Urothelium cell line (cell line): ENCODE measurements around the gene RRP12.
"Not testable (repeated sequence)": the region's sequence is repeated elsewhere in the genome, so short reads cannot be mapped to it uniquely, and the experiment has no call there.

Experiments
- DNase-seq: peaks from one replicate; pipeline ENCODE4 v3.0.0; 2011; ENCODE audit warnings: low spot score, mixed read lengths
- FAIRE-seq: peaks from 2 replicates; lab custom pipeline; 2011; peaks lifted over from hg19 to GRCh38; lab: Jason Lieb, UNC

The RRP12 gene

GRCh38 chr10:97367126-97367649, 34.0 kb downstream of the RRP12 start:
- DNase-seq, result no peak
- no peak for FAIRE-seq

GRCh38 chr10:97366572-97366971, 34.6 kb downstream of the RRP12 start:
- DNase-seq (no peak), FAIRE-seq (no peak)

- DNase-seq, result no peak
- no peak for FAIRE-seq
Observed at GRCh38 chr10:97365761-97366351, 35.3 kb downstream of the RRP12 start.

GRCh38 chr10:97363071-97363470, 38.1 kb downstream of the RRP12 start:
- FAIRE-seq, result no peak
- no peak for DNase-seq

GRCh38 chr10:97362310-97363033, 38.7 kb downstream of the RRP12 start:
- FAIRE-seq (no peak), DNase-seq (no peak)

GRCh38 chr10:97361537-97361901, 39.6 kb downstream of the RRP12 start:
- FAIRE-seq (no peak), DNase-seq (no peak)

GRCh38 chr10:97360705-97361536, 40.2 kb downstream of the RRP12 start:
- FAIRE-seq, result no peak
- no peak for DNase-seq

GRCh38 chr10:97358781-97359180, 42.4 kb downstream of the RRP12 start:
- no peak for DNase-seq
- FAIRE-seq, result no peak

GRCh38 chr10:97358349-97358748, 42.8 kb downstream of the RRP12 start:
- FAIRE-seq, result no peak

GRCh38 chr10:97356918-97357317, 44.2 kb downstream of the RRP12 start:
- FAIRE-seq (no peak), DNase-seq (no peak)

More at GRCh38 chr10:97358349-97358748, 42.8 kb downstream of the RRP12 start:
- DNase-seq, result no peak

GRCh38 chr10:97356318-97356914, 44.7 kb downstream of the RRP12 start:
- FAIRE-seq (no peak), DNase-seq (no peak)

GRCh38 chr10:97355571-97355975, 45.6 kb downstream of the RRP12 start:
- FAIRE-seq, result no peak
- DNase-seq, result no peak

GRCh38 chr10:97353945-97354344, 47.2 kb downstream of the RRP12 start:
- DNase-seq (no peak), FAIRE-seq (no peak)

GRCh38 chr10:97349752-97350513, 51.2 kb downstream of the RRP12 start:
- FAIRE-seq (no peak), DNase-seq (no peak)

GRCh38 chr10:97347317-97347716, 53.8 kb downstream of the RRP12 start:
- no peak for FAIRE-seq

GRCh38 chr10:97343664-97344063, 57.5 kb downstream of the RRP12 start:
- not testable (repeated sequence) for DNase-seq, FAIRE-seq

More at GRCh38 chr10:97347317-97347716, 53.8 kb downstream of the RRP12 start:
- no peak for DNase-seq

- no peak for DNase-seq
- FAIRE-seq, result no peak
Observed at GRCh38 chr10:97341416-97341815, 59.7 kb downstream of the RRP12 start.

- FAIRE-seq (no peak), DNase-seq (no peak)
Observed at GRCh38 chr10:97338041-97338440, 63.1 kb downstream of the RRP12 start.

GRCh38 chr10:97336942-97337831, 64.0 kb downstream of the RRP12 start:
- no peak for FAIRE-seq
- DNase-seq, result no peak
